Neuronal stem cell (in vitro differentiated cells): ENCODE results near the gene GALNT11. TPM values are rescaled to one million over a fixed set of nuclear protein-coding genes. Genes with fewer than 3 reads are reported as not detected.

Source experiments
- DNase-seq: peaks from one replicate; pipeline ENCODE4 v3.0.0-alpha.2; 2013; ENCODE audit warnings: low spot score
- H2AFZ ChIP-seq: one replicate; pipeline ENCODE4 v1.6.1; 2013; ENCODE audit warnings: mild to moderate bottlenecking, low read length, inconsistent platforms
- H2AK5ac ChIP-seq: 2 replicates; pipeline ENCODE4 v1.6.1; 2013; ENCODE audit warnings: low read depth, mild to moderate bottlenecking, inconsistent platforms, low read length, moderate library complexity, mixed read lengths
- H2BK120ac ChIP-seq: 2 replicates; pipeline ENCODE4 v1.6.1; 2013; ENCODE audit warnings: low read depth, mild to moderate bottlenecking, inconsistent platforms, low read length, moderate library complexity, mixed read lengths
- H2BK12ac ChIP-seq: one replicate; pipeline ENCODE4 v1.6.1; 2013; ENCODE audit warnings: low read length, inconsistent platforms
- H2BK15ac ChIP-seq: 2 replicates; pipeline ENCODE4 v1.6.1; 2013; ENCODE audit warnings: mild to moderate bottlenecking, low read length, inconsistent platforms, mixed read lengths
- H2BK5ac ChIP-seq: one replicate; pipeline ENCODE4 v1.6.1; 2013; ENCODE audit warnings: inconsistent platforms, mild to moderate bottlenecking, low read length, moderate library complexity
- H3K14ac ChIP-seq: one replicate; pipeline ENCODE4 v1.6.1; 2013; ENCODE audit warnings: low read length, inconsistent platforms
- H3K18ac ChIP-seq: 2 replicates; pipeline ENCODE4 v1.6.1; 2013; ENCODE audit warnings: low read length, inconsistent platforms
- H3K23ac ChIP-seq: 2 replicates; pipeline ENCODE4 v1.6.1; 2013; ENCODE audit warnings: low read depth, mild to moderate bottlenecking, mixed read lengths, low read length, inconsistent platforms; ENCODE audit not compliant: poor library complexity
- H3K27ac ChIP-seq: replicated peaks from 3 replicates; pipeline ENCODE4 v1.5.1; 2013; ENCODE audit warnings: low read length, inconsistent platforms
- H3K27me3 ChIP-seq, 3 experiments: 2 replicates each; pipeline ENCODE4 v1.6.1; 2013; ENCODE audit warnings: low read length in 3 of 3, mild to moderate bottlenecking in 2 of 3, inconsistent platforms in 1 of 3, low read depth in 1 of 3, mixed read lengths in 1 of 3, moderate library complexity in 1 of 3; ENCODE audit not compliant: control insufficient read depth in 3 of 3, insufficient read depth in 3 of 3
- H3K36me3 ChIP-seq, 2 donors: replicated peaks in 1 of 2; 2 replicates each; pipeline ENCODE4 v1.6.1; 2013; ENCODE audit warnings: low read length in 2 of 2; ENCODE audit not compliant: control insufficient read depth in 2 of 2, insufficient read depth in 2 of 2
- H3K4ac ChIP-seq: 2 replicates; pipeline ENCODE4 v1.6.1; 2013; ENCODE audit warnings: inconsistent platforms, mild to moderate bottlenecking, low read length, moderate library complexity
- H3K4me1 ChIP-seq, 2 donors: 1 replicate in 1 of 2; 2 replicates in 1 of 2; pipeline ENCODE4 v1.6.1; 2013; ENCODE audit warnings: low read length in 2 of 2, low read depth in 1 of 2; ENCODE audit not compliant: control insufficient read depth in 2 of 2, insufficient read depth in 1 of 2
- H3K4me2 ChIP-seq: one replicate; pipeline ENCODE4 v1.6.1; 2013; ENCODE audit warnings: mild to moderate bottlenecking, low read length, inconsistent platforms; ENCODE audit not compliant: insufficient read depth, poor library complexity, severe bottlenecking
- H3K4me3 ChIP-seq, 2 donors: 2 replicates each; pipeline ENCODE4 v1.5.1; 2013; ENCODE audit warnings: low read length in 2 of 2, mild to moderate bottlenecking in 2 of 2, inconsistent platforms in 1 of 2, moderate library complexity in 1 of 2
- H3K79me1 ChIP-seq: one replicate; pipeline ENCODE4 v1.6.1; 2013; ENCODE audit warnings: low read depth, mild to moderate bottlenecking, inconsistent platforms, low read length, moderate library complexity
- H3K9ac ChIP-seq: one replicate; pipeline ENCODE4 v1.6.1; 2013; ENCODE audit warnings: mild to moderate bottlenecking, low read depth, low read length, inconsistent platforms; ENCODE audit not compliant: poor library complexity
- H3K9me3 ChIP-seq, 2 donors: replicated peaks in 1 of 2; 2 replicates each; pipeline versions ENCODE3 to v1.6.1; 2013; ENCODE audit warnings: low read length in 2 of 2, mild to moderate bottlenecking in 2 of 2, inconsistent platforms in 1 of 2, low read depth in 1 of 2, mixed read lengths in 1 of 2, moderate library complexity in 1 of 2; ENCODE audit not compliant: control insufficient read depth in 2 of 2, insufficient read depth in 1 of 2
- H4K8ac ChIP-seq: one replicate; pipeline ENCODE4 v1.6.1; 2013; ENCODE audit warnings: low read depth, mild to moderate bottlenecking, inconsistent platforms, low read length, moderate library complexity
- H4K91ac ChIP-seq: one replicate; pipeline ENCODE4 v1.6.1; 2013; ENCODE audit warnings: low read length, low read depth, mild to moderate bottlenecking, inconsistent platforms; ENCODE audit not compliant: poor library complexity
- WGBS, 2 donors: extraction: QIAGEN DNeasy Blood & Tissue Kit; methylation state at CpG; one replicate each; pipeline ENCODE4 v1.1.7; 2013; ENCODE audit warnings: missing lambda C conversion rate in 2 of 2, mixed read lengths in 1 of 2; ENCODE audit not compliant: insufficient read length in 2 of 2, insufficient replicate concordance in 1 of 2; ENCODE audit errors: extremely low coverage in 2 of 2; 5-methylcytosine and 5-hydroxymethylcytosine counted together
- polyA plus RNA-seq, 2 experiments: library from polyadenylated mRNA; stranded (reverse); fragments of 200-250 nt; gene quantifications; one replicate each; pipeline ENCODE4 v1.2.3, GENCODE V29; 2013

Gene GALNT11
- polyA plus RNA-seq (2013, experiment 1 of 2), result 42.7 TPM
- 44.7 TPM for polyA plus RNA-seq (2013, experiment 2 of 2)

GRCh38 chr7:152025077-152025936 lies at the start of gene GALNT11:
GALNT11 (plus strand) TSS chr7:152025674; CDS start chr7:152094228, 68,554 bp downstream.
- Histone ChIP-seq H3K4me1 (peaks cover 4% of the 10 kb centered on the region in 2 donors), H2BK15ac (no peak within 1 kb of the TSS), H2BK5ac (peak within 1 kb of the TSS; percentile 53), H2BK12ac (no peak within 1 kb of the TSS), H3K79me1 (no peaks in the 10 kb centered on the region), H3K27me3 (peaks cover 0 to 15% (median 0%) of the 10 kb centered on the region in 3 experiments), H4K91ac (no peak within 1 kb of the TSS), H3K18ac (peak within 1 kb of the TSS; percentile 97), H3K4ac (no peak within 1 kb of the TSS), H3K9me3 (no peaks in the 10 kb centered on the region), H3K9ac (peak within 1 kb of the TSS; percentile 93), H2AFZ (peak within 1 kb of the TSS; percentile 95), H4K8ac (peak within 1 kb of the TSS; percentile 43), H3K23ac (peak within 1 kb of the TSS; percentile 93), H3K14ac (no peak within 1 kb of the TSS), H3K36me3 (peaks cover 5 to 22% of the 10 kb centered on the region in 2 donors), H3K4me2 (peak within 1 kb of the TSS; percentile 83), H3K27ac (peak within 1 kb of the TSS; percentile 81), H2BK120ac (no peak within 1 kb of the TSS), H2AK5ac (no peak within 1 kb of the TSS), H3K4me3 (peak within 1 kb of the TSS; percentile 71 to 98)
- peak; percentile 85 for DNase-seq
- WGBS, 2 donors, result no CpG with 5 or more reads among the region's 84 CpGs

- no peak for DNase-seq
Measured at GRCh38 chr7:151978616-151979015, 46.9 kb upstream of the GALNT11 start.

GRCh38 chr7:151981223-151981622 lies 44.3 kb upstream of the GALNT11 start:
- H3K18ac ChIP-seq, result no peak overlapping the region
- H3K79me1 ChIP-seq, result no peaks in the 10 kb centered on the region
- peaks cover 0 to 9% (median 0%) of the 10 kb centered on the region in 3 experiments for H3K27me3 ChIP-seq
- H3K4me2 ChIP-seq, result no peak overlapping the region
- H4K8ac ChIP-seq, result no peak overlapping the region
- H2AFZ ChIP-seq, result no peak overlapping the region
- H3K9me3 ChIP-seq, result peaks cover 0 to 2% of the 10 kb centered on the region in 2 donors
- no peak overlapping the region for H3K23ac ChIP-seq
- H2AK5ac ChIP-seq, result no peak overlapping the region
- no peak overlapping the region for H3K4me3 ChIP-seq
- no peak overlapping the region for H3K27ac ChIP-seq
- DNase-seq, result no peak
- no peak overlapping the region for H3K9ac ChIP-seq
- WGBS, 2 donors, result no CpG with 5 or more reads among the region's 3 CpGs
- no peak overlapping the region for H2BK15ac ChIP-seq
- H2BK120ac ChIP-seq, result no peak overlapping the region
- H2BK12ac ChIP-seq, result no peak overlapping the region
- no peaks in the 10 kb centered on the region for H3K36me3 ChIP-seq
- no peaks in the 10 kb centered on the region for H3K4me1 ChIP-seq
- no peak overlapping the region for H3K4ac ChIP-seq
- no peak overlapping the region for H3K14ac ChIP-seq
- no peak overlapping the region for H2BK5ac ChIP-seq
- H4K91ac ChIP-seq, result no peak overlapping the region

More at GRCh38 chr7:151978616-151979015, 46.9 kb upstream of the GALNT11 start:
- Histone ChIP-seq H4K91ac (no peak overlapping the region), H2BK12ac (no peak overlapping the region), H3K36me3 (no peaks in the 10 kb centered on the region), H2BK15ac (no peak overlapping the region), H3K27me3 (no peaks in the 10 kb centered on the region), H3K27ac (no peak overlapping the region), H3K14ac (no peak overlapping the region), H3K4me1 (no peaks in the 10 kb centered on the region), H4K8ac (no peak overlapping the region), H3K4me3 (no peak overlapping the region), H3K79me1 (no peaks in the 10 kb centered on the region), H2BK120ac (no peak overlapping the region), H3K4ac (no peak overlapping the region), H3K23ac (no peak overlapping the region), H2BK5ac (no peak overlapping the region), H2AFZ (no peak overlapping the region), H2AK5ac (no peak overlapping the region), H3K4me2 (no peak overlapping the region), H3K9ac (no peak overlapping the region), H3K18ac (no peak overlapping the region), H3K9me3 (peaks cover 0 to 2% of the 10 kb centered on the region in 2 donors)
- no CpG with 5 or more reads among the region's 4 CpGs for WGBS, 2 donors

DNA sequence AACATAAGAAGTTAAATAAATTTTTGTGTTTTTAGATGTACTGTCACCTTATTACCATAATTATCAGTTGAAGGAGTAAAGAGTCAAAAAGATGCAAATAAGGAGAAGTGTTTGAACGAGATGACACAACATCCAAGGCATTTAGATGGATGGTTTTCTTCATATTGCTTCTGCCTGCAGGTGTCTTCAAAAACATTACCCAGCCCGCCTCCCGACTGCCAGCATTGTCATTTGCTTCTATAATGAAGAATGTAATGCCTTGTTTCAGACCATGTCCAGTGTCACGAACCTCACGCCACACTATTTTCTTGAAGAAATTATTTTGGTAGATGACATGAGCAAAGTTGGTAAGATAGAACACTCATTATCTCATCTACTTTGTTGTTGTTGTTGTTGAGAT lies 42.7 kb upstream of the GALNT11 start:
- Histone ChIP-seq H2AK5ac (no peak overlapping the region), H4K8ac (no peak overlapping the region), H3K27ac (no peak overlapping the region), H2BK12ac (no peak overlapping the region), H3K36me3 (no peaks in the 10 kb centered on the region), H4K91ac (no peak overlapping the region), H3K27me3 (peaks cover 0 to 9% (median 0%) of the 10 kb centered on the region in 3 experiments), H3K14ac (no peak overlapping the region), H3K79me1 (no peaks in the 10 kb centered on the region), H3K4me2 (no peak overlapping the region), H3K18ac (no peak overlapping the region), H3K9ac (no peak overlapping the region), H2BK5ac (no peak overlapping the region), H3K4me3 (no peak overlapping the region), H3K4me1 (no peaks in the 10 kb centered on the region), H2AFZ (no peak overlapping the region), H2BK15ac (no peak overlapping the region), H3K23ac (no peak overlapping the region), H3K9me3 (peaks cover 0 to 2% of the 10 kb centered on the region in 2 donors), H3K4ac (no peak overlapping the region), H2BK120ac (no peak overlapping the region)
- no CpG with 5 or more reads among the region's 5 CpGs for WGBS, 2 donors
- no peak for DNase-seq
